CD14-positive monocyte (primary cell): ENCODE data around the gene UQCR10. TPM values are rescaled to one million over a fixed set of nuclear protein-coding genes. Genes with fewer than 3 reads are reported as not detected.

Experiments
- DNase-seq, 3 donors: peaks; one replicate each; pipeline ENCODE4 v3.0.0-alpha.2; 2011 to 2022
- H2AFZ ChIP-seq: 2 replicates; pipeline ENCODE4 v1.6.0; 2012; ENCODE audit warnings: mild to moderate bottlenecking, low read depth, low read length, inconsistent platforms; ENCODE audit not compliant: insufficient read depth, poor library complexity, severe bottlenecking
- H3K27ac ChIP-seq, 2 donors: 1 replicate in 1 of 2; 2 replicates in 1 of 2; pipeline ENCODE4 v1.5.1; 2012 to 2013; ENCODE audit warnings: low read length in 2 of 2, control low read depth in 1 of 2, inconsistent platforms in 1 of 2, low read depth in 1 of 2, mild to moderate bottlenecking in 1 of 2
- H3K27me3 ChIP-seq, 2 donors: one replicate each; pipeline versions ENCODE4 v1.6.0 to v1.6.1; 2011 to 2013; ENCODE audit warnings: low read length in 2 of 2; ENCODE audit not compliant: control insufficient read depth in 2 of 2, insufficient read depth in 2 of 2
- H3K36me3 ChIP-seq, 2 donors: replicated peaks in 1 of 2; 1 replicate in 1 of 2; 2 replicates in 1 of 2; pipeline versions ENCODE4 v1.5.1 to v1.6.1; 2012 to 2013; ENCODE audit warnings: low read length in 2 of 2, control low read depth in 1 of 2, inconsistent platforms in 1 of 2, mild to moderate bottlenecking in 1 of 2; ENCODE audit not compliant: insufficient read depth in 2 of 2, control insufficient read depth in 1 of 2
- H3K4me1 ChIP-seq, 2 donors: 1 replicate in 1 of 2; 2 replicates in 1 of 2; pipeline versions ENCODE4 v1.5.1 to v1.6.1; 2012 to 2013; ENCODE audit warnings: low read length in 2 of 2, control low read depth in 1 of 2, inconsistent platforms in 1 of 2, mild to moderate bottlenecking in 1 of 2, moderate library complexity in 1 of 2; ENCODE audit not compliant: insufficient read depth in 2 of 2, control insufficient read depth in 1 of 2
- H3K4me2 ChIP-seq: replicated peaks from 2 replicates; pipeline ENCODE3; 2012; ENCODE audit warnings: low read length, moderate library complexity, mild to moderate bottlenecking; ENCODE audit not compliant: poor library complexity, severe bottlenecking; ENCODE audit errors: extremely low read depth
- H3K4me3 ChIP-seq, 3 experiments: fragments of 200-600 bp in 1 of 3; sonication (generic) in 1 of 3; replicated peaks in 1 of 3; 1 replicate in 2 of 3; 2 replicates in 1 of 3; pipeline ENCODE4 v1.5.1; 2011 to 2013; ENCODE audit warnings: low read length in 3 of 3, mild to moderate bottlenecking in 3 of 3, control low read depth in 2 of 3, low read depth in 2 of 3, inconsistent platforms in 1 of 3, moderate library complexity in 1 of 3
- H3K79me2 ChIP-seq: 2 replicates; pipeline ENCODE4 v1.6.0; 2012; ENCODE audit warnings: mild to moderate bottlenecking, control low read depth, inconsistent platforms, low read length, moderate library complexity; ENCODE audit not compliant: insufficient read depth
- H3K9ac ChIP-seq: 2 replicates; pipeline ENCODE4 v1.6.0; 2017; ENCODE audit warnings: low read length, mild to moderate bottlenecking; ENCODE audit not compliant: insufficient read depth, poor library complexity, severe bottlenecking
- H3K9me3 ChIP-seq, 2 donors: replicated peaks in 1 of 2; 1 replicate in 1 of 2; 2 replicates in 1 of 2; pipeline versions ENCODE4 v1.5.1 to v1.6.1; 2012 to 2013; ENCODE audit warnings: low read length in 2 of 2, control low read depth in 1 of 2; ENCODE audit not compliant: control insufficient read depth in 1 of 2, insufficient read depth in 1 of 2
- H4K20me1 ChIP-seq: 2 replicates; pipeline ENCODE4 v1.6.0; 2012; ENCODE audit warnings: mild to moderate bottlenecking, low read length, control low read depth, moderate library complexity; ENCODE audit not compliant: insufficient read depth
- H3K27ac Mint-ChIP-seq, 7 donors: one replicate each; pipeline ENCODE4 v1.8.0; 2020; ENCODE audit warnings: mild to moderate bottlenecking in 7 of 7, mixed read lengths in 7 of 7, moderate library complexity in 6 of 7, inconsistent platforms in 2 of 7
- H3K27me3 Mint-ChIP-seq, 3 donors: one replicate each; pipeline ENCODE4 v1.8.0; 2021 to 2022; ENCODE audit warnings: low read depth in 3 of 3, mild to moderate bottlenecking in 3 of 3, mixed read lengths in 3 of 3, moderate library complexity in 3 of 3, inconsistent platforms in 1 of 3
- H3K36me3 Mint-ChIP-seq, 2 donors: one replicate each; pipeline ENCODE4 v1.8.0; 2020; ENCODE audit warnings: mixed read lengths in 2 of 2, inconsistent platforms in 1 of 2, mild to moderate bottlenecking in 1 of 2
- H3K4me1 Mint-ChIP-seq: one replicate; pipeline ENCODE4 v1.8.0; 2020; ENCODE audit warnings: mild to moderate bottlenecking, mixed read lengths
- H3K4me3 Mint-ChIP-seq, 2 donors: one replicate each; pipeline ENCODE4 v1.8.0; 2020; ENCODE audit warnings: mild to moderate bottlenecking in 2 of 2, mixed read lengths in 2 of 2, moderate library complexity in 1 of 2
- H3K9me3 Mint-ChIP-seq, 7 donors: one replicate each; pipeline ENCODE4 v1.8.0; 2020 to 2022; ENCODE audit warnings: mixed read lengths in 7 of 7, mild to moderate bottlenecking in 6 of 7, moderate library complexity in 6 of 7, inconsistent platforms in 2 of 7
- WGBS: methylation state at CpG from one replicate; pipeline ENCODE4 v1.1.5; 2013; ENCODE audit warnings: missing lambda C conversion rate; ENCODE audit not compliant: insufficient coverage; 5-methylcytosine and 5-hydroxymethylcytosine counted together
- intact Hi-C, 2 donors: fragments of 100-400 bp; cut with micrococcal nuclease; formaldehyde crosslinking; loops; one replicate each; pipeline versions ENCODE4 v1.15.0 to v1.15.1; 2023
- polyA plus RNA-seq, 3 donors: library from polyadenylated mRNA; depleted of rRNA in 1 of 3; unstranded in 2 of 3; stranded (reverse) in 1 of 3; fragments of 300-500 nt in 2 of 3; fragments of >200 nt in 1 of 3; fragmentation: Illumina TruSeq in 2 of 3; gene quantifications; 1 replicate in 2 of 3; 2 replicates in 1 of 3; pipeline ENCODE4 v1.2.3, GENCODE V29; 2012 to 2021
- TF ChIP-seq, protein P1 (sequence below): fragments of 200-600 bp; IDR thresholded peaks from one replicate; pipeline ENCODE4 v1.8.0; 2022; ENCODE audit warnings: antibody characterized with exemption, mild to moderate bottlenecking

The UQCR10 gene
- polyA plus RNA-seq, 3 donors: 99.0 to 314 (median 287) TPM

DNA sequence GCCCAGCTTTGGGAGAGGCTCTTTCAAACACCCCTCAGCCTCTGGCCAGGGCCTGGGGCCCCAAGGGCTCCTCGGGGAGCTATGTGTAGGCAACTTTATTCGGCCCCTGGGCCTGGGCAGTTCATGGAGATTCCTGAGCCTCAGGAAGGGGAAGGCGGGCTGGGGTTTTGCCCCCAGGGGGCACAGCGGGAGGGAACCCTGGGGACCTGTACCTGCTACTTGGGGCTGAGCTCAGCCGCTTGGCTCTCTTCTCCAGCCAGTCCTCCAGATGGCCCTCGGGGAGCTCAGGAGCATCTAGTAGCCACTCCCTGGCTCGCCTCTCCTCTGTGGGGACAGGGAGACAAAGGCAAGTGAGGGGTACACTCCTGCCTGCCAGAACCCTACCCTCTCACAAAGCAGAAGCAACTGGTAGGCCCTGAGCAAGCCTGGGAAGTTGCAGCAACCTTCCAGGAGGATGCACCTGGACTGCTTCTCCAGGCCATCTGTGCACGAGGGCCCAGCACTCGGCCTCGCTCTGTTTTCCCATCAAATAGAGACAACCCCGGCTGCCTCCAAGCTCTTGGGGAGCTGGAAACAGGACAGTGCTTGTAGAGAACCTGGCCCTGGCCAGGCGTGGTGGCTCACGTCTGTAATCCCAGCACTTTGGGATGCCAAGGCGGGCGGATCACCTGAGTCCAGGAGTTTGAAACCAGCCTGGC is 28.9 kb upstream of the UQCR10 start:
- H3K27ac Mint-ChIP-seq: peak overlapping the region in 1 of 7 donors; percentile 25
- H3K36me3 ChIP-seq: peaks cover 38 to 66% of the 10 kb centered on the region in 2 donors
- H3K4me1 Mint-ChIP-seq: peaks cover 4% of the 10 kb centered on the region
- DNase-seq: no peak
- H3K9ac ChIP-seq: no peak overlapping the region
- no peak overlapping the region for H3K4me3 ChIP-seq
- H3K9me3 Mint-ChIP-seq: peaks cover 0 to 2% (median 0%) of the 10 kb centered on the region in 7 donors
- intact Hi-C loops: no loop called here
- H3K4me2 ChIP-seq: no peak overlapping the region
- H3K27me3 ChIP-seq: no peaks in the 10 kb centered on the region
- H3K27me3 Mint-ChIP-seq: peaks cover 1 to 7% (median 5%) of the 10 kb centered on the region in 3 donors
- 81% methylated on average over 6 of the region's 15 CpGs for WGBS
- H3K4me3 Mint-ChIP-seq: no peak overlapping the region
- no peaks in the 10 kb centered on the region for H3K9me3 ChIP-seq
- peaks cover 63 to 83% of the 10 kb centered on the region in 2 donors for H3K36me3 Mint-ChIP-seq
- H3K4me1 ChIP-seq: no peaks in the 10 kb centered on the region
- TF ChIP-seq, protein P1, sequence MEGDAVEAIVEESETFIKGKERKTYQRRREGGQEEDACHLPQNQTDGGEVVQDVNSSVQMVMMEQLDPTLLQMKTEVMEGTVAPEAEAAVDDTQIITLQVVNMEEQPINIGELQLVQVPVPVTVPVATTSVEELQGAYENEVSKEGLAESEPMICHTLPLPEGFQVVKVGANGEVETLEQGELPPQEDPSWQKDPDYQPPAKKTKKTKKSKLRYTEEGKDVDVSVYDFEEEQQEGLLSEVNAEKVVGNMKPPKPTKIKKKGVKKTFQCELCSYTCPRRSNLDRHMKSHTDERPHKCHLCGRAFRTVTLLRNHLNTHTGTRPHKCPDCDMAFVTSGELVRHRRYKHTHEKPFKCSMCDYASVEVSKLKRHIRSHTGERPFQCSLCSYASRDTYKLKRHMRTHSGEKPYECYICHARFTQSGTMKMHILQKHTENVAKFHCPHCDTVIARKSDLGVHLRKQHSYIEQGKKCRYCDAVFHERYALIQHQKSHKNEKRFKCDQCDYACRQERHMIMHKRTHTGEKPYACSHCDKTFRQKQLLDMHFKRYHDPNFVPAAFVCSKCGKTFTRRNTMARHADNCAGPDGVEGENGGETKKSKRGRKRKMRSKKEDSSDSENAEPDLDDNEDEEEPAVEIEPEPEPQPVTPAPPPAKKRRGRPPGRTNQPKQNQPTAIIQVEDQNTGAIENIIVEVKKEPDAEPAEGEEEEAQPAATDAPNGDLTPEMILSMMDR: no peak
- no peaks in the 10 kb centered on the region for H3K79me2 ChIP-seq
- H3K27ac ChIP-seq: no peak overlapping the region
- no peak overlapping the region for H2AFZ ChIP-seq
- no peaks in the 10 kb centered on the region for H4K20me1 ChIP-seq

DNA sequence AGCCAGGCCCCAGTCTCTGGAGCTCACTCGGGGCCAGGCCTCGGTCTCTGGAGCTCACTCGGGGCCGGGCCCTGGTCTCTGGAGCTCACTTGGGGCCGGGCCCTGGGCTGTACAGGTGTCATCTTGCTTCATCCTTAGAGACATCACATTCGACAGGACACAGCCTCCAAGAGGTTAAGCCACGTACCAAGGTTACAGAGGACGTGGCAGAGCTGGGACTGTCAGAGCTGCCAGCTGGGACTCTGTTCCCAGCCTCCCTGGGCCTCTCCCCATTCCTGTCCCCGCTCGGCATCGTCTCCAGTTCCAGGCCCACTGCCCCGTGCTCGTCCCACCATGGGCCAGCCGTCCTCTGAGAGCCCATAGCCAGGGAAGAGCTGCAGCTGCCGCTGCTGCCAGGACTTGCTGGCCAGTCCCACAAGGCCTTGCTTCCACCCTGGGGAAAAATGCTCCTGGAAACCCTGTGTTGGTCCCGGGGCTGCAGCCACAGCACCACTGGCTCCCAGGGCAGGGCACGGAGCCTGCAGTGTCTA is 27.8 kb upstream of the UQCR10 start:
- Histone ChIP-seq H3K4me2 (no peak overlapping the region), H3K4me3 (no peak overlapping the region), H3K27me3 (no peaks in the 10 kb centered on the region), H2AFZ (no peak overlapping the region), H3K36me3 (peaks cover 35 to 60% of the 10 kb centered on the region in 2 donors), H3K9ac (no peak overlapping the region), H4K20me1 (no peaks in the 10 kb centered on the region), H3K27ac (no peak overlapping the region), H3K9me3 (no peaks in the 10 kb centered on the region), H3K4me1 (no peaks in the 10 kb centered on the region), H3K79me2 (no peaks in the 10 kb centered on the region)
- peaks cover 0 to 2% (median 0%) of the 10 kb centered on the region in 7 donors for H3K9me3 Mint-ChIP-seq
- no peak overlapping the region for H3K4me3 Mint-ChIP-seq
- intact Hi-C loops: no loop called here
- 94% methylated on average over 17 of the region's 17 CpGs for WGBS
- no peak overlapping the region for H3K27ac Mint-ChIP-seq
- peaks cover 59 to 83% of the 10 kb centered on the region in 2 donors for H3K36me3 Mint-ChIP-seq
- DNase-seq: no peak
- peaks cover under 1 to 4% (median 1%) of the 10 kb centered on the region in 3 donors for H3K27me3 Mint-ChIP-seq
- TF ChIP-seq, protein P1: no peak
- H3K4me1 Mint-ChIP-seq: no peaks in the 10 kb centered on the region
